Uterine smooth muscle cell (primary cell): Measurements from ENCODE around the gene GPR17. TPM values are rescaled to one million over a fixed set of nuclear protein-coding genes. Genes with fewer than 3 reads are reported as not detected.

Source experiments
- total RNA-seq: library from RNA; depleted of rRNA; stranded (reverse); fragments of >200 nt; gene quantifications from 2 replicates; pipeline ENCODE4 v1.2.3, GENCODE V29; 2014

The GPR17 gene, protein sequence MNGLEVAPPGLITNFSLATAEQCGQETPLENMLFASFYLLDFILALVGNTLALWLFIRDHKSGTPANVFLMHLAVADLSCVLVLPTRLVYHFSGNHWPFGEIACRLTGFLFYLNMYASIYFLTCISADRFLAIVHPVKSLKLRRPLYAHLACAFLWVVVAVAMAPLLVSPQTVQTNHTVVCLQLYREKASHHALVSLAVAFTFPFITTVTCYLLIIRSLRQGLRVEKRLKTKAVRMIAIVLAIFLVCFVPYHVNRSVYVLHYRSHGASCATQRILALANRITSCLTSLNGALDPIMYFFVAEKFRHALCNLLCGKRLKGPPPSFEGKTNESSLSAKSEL
- not detected in 2 replicates for total RNA-seq

DNA sequence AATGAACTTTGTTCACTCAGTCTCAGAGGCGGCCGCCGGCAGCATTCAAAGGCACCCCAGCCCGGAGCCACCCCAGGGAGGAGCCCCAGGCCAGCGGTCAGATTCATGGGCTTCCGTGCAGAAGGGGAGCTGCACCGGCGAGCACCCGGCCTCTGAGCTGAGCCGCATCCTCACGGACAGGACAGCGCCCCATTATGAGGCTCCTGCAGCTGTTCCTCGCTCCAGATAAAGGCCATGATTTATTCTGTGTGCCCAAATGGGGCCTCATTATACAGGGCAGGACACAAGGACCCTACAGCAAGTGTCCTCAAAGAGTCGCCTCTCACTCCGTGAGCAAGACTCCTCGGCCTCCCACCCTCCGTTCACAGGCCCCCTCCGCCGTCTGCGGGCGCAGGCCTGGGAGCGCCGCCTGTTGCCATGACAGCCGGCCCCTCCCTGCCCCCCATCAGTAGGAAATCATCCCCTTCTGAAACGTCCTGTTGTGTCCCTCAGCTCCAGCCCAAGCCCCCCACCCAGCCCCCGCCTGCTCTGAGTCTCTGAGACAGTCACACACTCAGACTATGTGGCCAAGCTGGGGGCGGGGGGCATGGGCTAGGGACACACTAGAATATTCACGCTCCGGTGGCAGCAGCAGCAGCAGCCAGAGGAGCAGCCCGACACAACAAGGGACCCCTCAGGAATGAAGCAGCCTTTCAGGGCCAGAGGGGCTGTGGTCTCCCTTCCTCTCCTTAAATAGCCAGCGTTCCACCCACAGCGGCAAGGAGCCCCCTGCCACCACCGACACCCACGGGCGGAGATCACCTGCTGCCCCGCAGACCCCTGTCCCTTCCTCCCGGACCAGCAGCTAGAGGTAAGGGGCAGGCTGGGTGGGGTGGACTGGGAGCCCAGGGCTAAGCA lies at the start of gene GPR17:
Gene GPR17, plus strand, starts transcription at position 759 of the 897 bp plus-strand sequence. CDS start 4,583 bp downstream, outside the sequence.

DNA sequence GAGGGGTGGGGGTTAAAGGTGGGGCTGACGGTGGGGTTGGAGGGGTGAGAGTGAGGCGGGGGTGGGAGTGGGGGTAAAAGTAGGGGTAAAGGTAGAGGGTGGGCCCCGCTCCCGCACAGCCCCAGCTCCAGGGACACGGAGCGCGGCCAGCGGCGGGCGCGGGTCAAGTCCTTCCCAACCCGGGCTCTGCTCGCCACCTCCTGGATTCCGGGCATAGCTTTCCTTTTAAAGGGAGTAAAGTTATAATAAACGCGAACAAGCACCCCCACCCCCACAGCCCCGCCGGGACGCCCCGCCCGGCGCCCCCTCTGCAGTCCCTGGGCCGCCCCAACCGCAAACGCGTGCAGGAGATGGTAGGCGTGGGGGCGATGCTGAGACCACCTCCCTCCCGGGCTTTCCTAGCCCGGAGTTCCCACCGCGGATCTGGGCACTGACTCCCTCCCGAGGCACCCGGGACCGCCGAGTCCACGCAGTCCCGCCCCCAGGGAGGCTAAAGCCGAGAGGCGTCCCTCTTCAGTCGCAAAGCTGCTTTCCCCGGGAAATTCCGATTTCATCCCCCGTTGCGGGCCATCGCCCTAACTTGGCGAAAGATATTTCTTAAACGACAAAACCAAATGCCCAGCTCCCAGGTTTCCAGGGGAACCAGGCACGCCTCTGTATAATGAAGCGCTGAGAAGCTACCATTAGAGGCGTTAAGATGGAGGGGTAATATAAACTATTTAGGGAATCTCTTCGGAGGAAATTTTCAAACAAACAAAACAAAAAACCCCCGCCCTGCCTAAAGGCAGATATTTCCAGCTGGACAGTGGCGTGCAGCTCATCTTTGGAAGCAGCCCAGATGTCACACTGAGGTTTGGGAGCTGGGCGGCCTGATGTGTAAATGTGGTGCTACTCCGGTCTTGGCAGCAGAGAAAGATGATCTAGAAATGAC lies 29.6 kb downstream of the GPR17 start, which contains the start of gene LIMS2:
Gene LIMS2, minus strand, starts transcription at position 200 of the 931 bp plus-strand sequence. CDS start 506 bp downstream, outside the sequence.

DNA sequence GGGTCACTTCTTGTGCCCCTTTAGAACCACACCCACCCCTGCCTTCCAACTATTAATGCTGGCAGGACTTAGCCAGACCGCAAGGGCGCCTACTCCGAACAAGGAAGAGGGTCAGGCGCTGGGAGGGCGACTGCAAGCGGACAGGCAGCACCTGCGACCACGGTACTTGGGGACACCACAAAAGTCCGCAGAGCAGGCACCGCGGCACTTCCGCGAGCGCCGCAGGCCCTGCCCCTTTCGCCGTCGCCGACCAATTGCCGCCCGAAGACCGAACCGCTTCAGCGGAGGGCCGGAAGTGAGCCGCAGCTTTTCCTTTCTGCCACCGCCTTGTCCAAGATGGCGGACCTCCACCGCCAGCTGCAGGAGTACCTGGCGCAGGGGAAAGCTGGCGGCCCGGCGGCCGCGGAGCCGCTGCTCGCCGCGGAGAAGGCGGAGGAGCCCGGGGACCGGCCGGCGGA lies 55.3 kb downstream of the GPR17 start, which contains the start of gene SFT2D3:
Gene SFT2D3, plus strand, starts transcription at position 305 of the 458 bp plus-strand sequence. Its CDS starts 32 bp downstream, at position 337.

Other genes with a start within 250 kb of the GPR17 start
- not detected in 2 replicates for gene PROC, start 227.7 kb upstream of the GPR17 start, total RNA-seq
- gene IWS1, start 119.7 kb upstream of the GPR17 start, total RNA-seq: 46.9 and 51.2 TPM in 2 replicates
- gene MYO7B, start 110.5 kb upstream of the GPR17 start, total RNA-seq: under 0.01 and 0.12 TPM in 2 replicates
- 0.33 and 1.4 TPM in 2 replicates for gene LIMS2, start 29.4 kb downstream of the GPR17 start, total RNA-seq
- 5.5 and 5.9 TPM in 2 replicates for gene SFT2D3, start 55.3 kb downstream of the GPR17 start, total RNA-seq
- gene WDR33, start 165.0 kb downstream of the GPR17 start, total RNA-seq: 24.9 and 34.0 TPM in 2 replicates
- 26.4 and 27.0 TPM in 2 replicates for gene POLR2D, start 212.0 kb downstream of the GPR17 start, total RNA-seq
- gene AMMECR1L, start 239.8 kb downstream of the GPR17 start, total RNA-seq: 12.8 and 16.4 TPM in 2 replicates